Measurements from ENCODE around the gene SULT4A1. TPM values are rescaled to one million over a fixed set of nuclear protein-coding genes. Genes with fewer than 3 reads are reported as not detected.

Gene SULT4A1
- total and polyA plus RNA-seq, 3 donors from 2014 or later = 10.3 to 11.9 (median 11.2) TPM

- no peaks in the 10 kb centered on the region for H3K9me3 ChIP-seq
- TF ChIP-seq POLR2A (IDR thresholded peaks at IDR 0.05) = no peak
- TF ChIP-seq, protein P1, sequence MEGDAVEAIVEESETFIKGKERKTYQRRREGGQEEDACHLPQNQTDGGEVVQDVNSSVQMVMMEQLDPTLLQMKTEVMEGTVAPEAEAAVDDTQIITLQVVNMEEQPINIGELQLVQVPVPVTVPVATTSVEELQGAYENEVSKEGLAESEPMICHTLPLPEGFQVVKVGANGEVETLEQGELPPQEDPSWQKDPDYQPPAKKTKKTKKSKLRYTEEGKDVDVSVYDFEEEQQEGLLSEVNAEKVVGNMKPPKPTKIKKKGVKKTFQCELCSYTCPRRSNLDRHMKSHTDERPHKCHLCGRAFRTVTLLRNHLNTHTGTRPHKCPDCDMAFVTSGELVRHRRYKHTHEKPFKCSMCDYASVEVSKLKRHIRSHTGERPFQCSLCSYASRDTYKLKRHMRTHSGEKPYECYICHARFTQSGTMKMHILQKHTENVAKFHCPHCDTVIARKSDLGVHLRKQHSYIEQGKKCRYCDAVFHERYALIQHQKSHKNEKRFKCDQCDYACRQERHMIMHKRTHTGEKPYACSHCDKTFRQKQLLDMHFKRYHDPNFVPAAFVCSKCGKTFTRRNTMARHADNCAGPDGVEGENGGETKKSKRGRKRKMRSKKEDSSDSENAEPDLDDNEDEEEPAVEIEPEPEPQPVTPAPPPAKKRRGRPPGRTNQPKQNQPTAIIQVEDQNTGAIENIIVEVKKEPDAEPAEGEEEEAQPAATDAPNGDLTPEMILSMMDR (IDR thresholded peaks at IDR 0.05) = no peak
- 79 to 88% methylated on average over 5 of the region's 5 CpGs for WGBS, 2 donors
- no peaks in the 10 kb centered on the region for H3K27me3 ChIP-seq
- intact Hi-C loops (cut with DNase I; ENCODE audit: low total_unique reads) = no loop called here
- DNase-seq = no peak
- no peak overlapping the region for H3K4me3 ChIP-seq
- H3K36me3 ChIP-seq (ENCODE audit: low read depth, missing control alignments) = no peaks in the 10 kb centered on the region
- H3K4me1 ChIP-seq = no peaks in the 10 kb centered on the region
- no peak overlapping the region for H3K27ac ChIP-seq
Measured at GRCh38 chr22:43802897-43803495, 59.3 kb downstream of the SULT4A1 start.

DNA sequence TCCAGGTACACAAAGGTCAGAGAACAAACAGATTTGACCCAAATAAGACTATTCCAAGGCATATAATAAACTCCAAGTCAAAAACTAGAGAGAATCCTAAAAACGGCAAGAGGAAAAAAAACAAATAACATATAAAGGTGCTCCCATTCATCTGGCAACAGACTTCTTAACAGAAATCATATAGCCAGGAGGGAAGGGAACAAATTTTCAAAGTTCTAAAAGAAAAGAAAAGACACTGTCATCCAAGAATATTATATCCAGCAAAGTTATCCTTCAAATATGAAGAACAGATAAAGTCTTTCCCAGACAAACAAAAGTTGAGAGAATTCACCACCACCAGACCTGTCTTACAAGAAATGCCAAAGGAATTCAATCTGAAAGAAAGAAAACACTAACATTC is 61.3 kb downstream of the SULT4A1 start:
- no peak overlapping the region for H3K27ac ChIP-seq
- no peaks in the 10 kb centered on the region for H3K27me3 ChIP-seq
- no peaks in the 10 kb centered on the region for H3K4me1 ChIP-seq
- H3K36me3 ChIP-seq (ENCODE audit: low read depth, missing control alignments) = no peaks in the 10 kb centered on the region
- no peak overlapping the region for H3K4me3 ChIP-seq
- TF ChIP-seq POLR2A (IDR thresholded peaks at IDR 0.05) = no peak
- TF ChIP-seq, protein P1 (IDR thresholded peaks at IDR 0.05) = no peak
- DNase-seq = no peak
- no peaks in the 10 kb centered on the region for H3K9me3 ChIP-seq
- 88 to 95% methylated on average over 1 of the region's 1 CpG for WGBS, 2 donors
- intact Hi-C loops (cut with DNase I; ENCODE audit: low total_unique reads) = no loop called here

DNA sequence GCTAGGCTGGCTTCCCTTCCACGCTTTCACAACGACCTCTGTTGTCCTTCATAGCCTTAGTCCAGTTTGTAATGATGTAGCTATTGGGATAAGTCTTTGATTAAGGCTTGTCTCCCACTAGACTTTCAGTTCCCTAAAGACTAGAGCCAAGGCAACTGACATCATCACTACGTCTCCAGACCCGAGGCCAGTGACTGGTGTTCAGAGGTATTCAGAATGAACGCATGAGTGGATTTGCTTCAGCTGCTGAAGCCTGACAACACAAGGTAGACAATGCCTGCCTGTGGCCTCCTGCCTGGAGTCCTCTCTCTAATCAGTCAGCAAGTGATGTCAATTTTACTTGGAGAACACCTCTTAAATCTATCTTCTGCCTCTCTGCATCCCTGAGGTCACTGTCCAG is 63.8 kb downstream of the SULT4A1 start:
- H3K36me3 ChIP-seq (ENCODE audit: low read depth, missing control alignments) = no peaks in the 10 kb centered on the region
- intact Hi-C loops (cut with DNase I; ENCODE audit: low total_unique reads) = no loop called here
- H3K4me3 ChIP-seq = no peak overlapping the region
- WGBS, 2 donors = 80 to 82% methylated on average over 5 of the region's 5 CpGs
- no peaks in the 10 kb centered on the region for H3K4me1 ChIP-seq
- no peak for DNase-seq
- H3K27me3 ChIP-seq = no peaks in the 10 kb centered on the region
- no peak overlapping the region for H3K27ac ChIP-seq
- TF ChIP-seq, protein P1 (IDR thresholded peaks at IDR 0.05) = no peak
- TF ChIP-seq POLR2A (IDR thresholded peaks at IDR 0.05) = no peak
- H3K9me3 ChIP-seq = no peaks in the 10 kb centered on the region

DNA sequence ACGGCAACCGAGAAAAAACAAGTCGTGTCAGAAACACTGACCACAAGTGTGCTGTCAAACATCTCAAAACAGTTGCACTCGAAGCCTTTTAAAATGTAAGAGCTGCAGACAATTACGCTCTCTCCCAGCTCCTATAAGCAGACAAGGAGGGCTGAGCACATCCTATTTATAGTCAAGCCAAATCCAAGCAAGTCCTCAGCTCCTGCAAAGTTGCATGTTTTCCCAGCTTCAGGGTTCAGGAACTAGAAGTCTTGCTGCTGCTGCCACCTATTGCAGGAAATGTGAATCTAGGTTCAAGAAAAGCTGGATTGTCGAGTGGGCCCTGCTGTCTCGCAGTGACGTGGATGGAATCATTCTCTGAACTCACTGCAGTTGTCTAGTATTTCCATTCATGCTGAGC is 65.7 kb downstream of the SULT4A1 start:
- Histone ChIP-seq H3K4me1 (no peaks in the 10 kb centered on the region), H3K36me3 (ENCODE audit: low read depth, missing control alignments) (no peaks in the 10 kb centered on the region), H3K4me3 (no peak overlapping the region), H3K27ac (no peak overlapping the region), H3K27me3 (no peaks in the 10 kb centered on the region), H3K9me3 (no peaks in the 10 kb centered on the region)
- WGBS, 2 donors = 60 to 68% methylated on average over 8 of the region's 8 CpGs
- no peak for TF ChIP-seq POLR2A (IDR thresholded peaks at IDR 0.05)
- TF ChIP-seq, protein P1 (IDR thresholded peaks at IDR 0.05) = peak in 2 of 3 experiments; percentile 13 to 27
- intact Hi-C loops (cut with DNase I; ENCODE audit: low total_unique reads) = no loop called here
- DNase-seq = peak; percentile 46

- H3K4me1 ChIP-seq = no peaks in the 10 kb centered on the region
- H3K4me3 ChIP-seq = no peak overlapping the region
- no peak for TF ChIP-seq POLR2A (IDR thresholded peaks at IDR 0.05)
- TF ChIP-seq, protein P1 (IDR thresholded peaks at IDR 0.05) = no peak
- H3K9me3 ChIP-seq = no peaks in the 10 kb centered on the region
- no peak overlapping the region for H3K27ac ChIP-seq
- 84 to 94% methylated on average over 7 of the region's 7 CpGs for whole genome bisulfite sequencing, 2 donors
- H3K36me3 ChIP-seq (ENCODE audit: low read depth, missing control alignments) = no peaks in the 10 kb centered on the region
- H3K27me3 ChIP-seq = no peaks in the 10 kb centered on the region
- DNase-seq = no peak
- intact Hi-C loops (cut with DNase I; ENCODE audit: low total_unique reads) = no loop called here
Measured at GRCh38 chr22:43795320-43795719, 67.0 kb downstream of the SULT4A1 start.

Data from testis (tissue), 3 donors.